HEK293 (cell line): ENCODE data around the gene SAMD13.

ENCODE experiments used
- CTCF ChIA-PET: fragments of 350-600 bp; formaldehyde crosslinking; extraction: SDS; loops from one replicate; lab custom pipeline; 2021; ENCODE audit warnings: antibody characterized with exemption; lab: Yijun Ruan, JAX
- POLR2A ChIA-PET: fragments of 300-600 bp; formaldehyde crosslinking; extraction: SDS; loops from one replicate; lab custom pipeline; 2020; ENCODE audit warnings: antibody characterized with exemption, inconsistent platforms; lab: Yijun Ruan, JAX
- H3K27ac ChIP-seq: fragments of 200-500 bp; sonication (Bioruptor generic); 2 replicates; pipeline ENCODE4 v1.5.1; 2014; ENCODE audit warnings: low read depth, low read length, control low read depth, inconsistent platforms; ENCODE audit errors: extremely low read depth
- H3K36me3 ChIP-seq, 2 experiments: fragments of 200-500 bp in 1 of 2; sonication (Bioruptor generic) in 1 of 2; 1 replicate in 1 of 2; 2 replicates in 1 of 2; pipeline ENCODE4 v1.5.1; 2014 to 2017; ENCODE audit warnings: inconsistent platforms in 2 of 2, low read length in 2 of 2; ENCODE audit not compliant: control insufficient read depth in 2 of 2, insufficient read depth in 1 of 2
- H3K4me1 ChIP-seq: fragments of 200-500 bp; sonication (Bioruptor generic); 2 replicates; pipeline ENCODE4 v1.5.1; 2014; ENCODE audit warnings: mild to moderate bottlenecking, low read length, inconsistent platforms; ENCODE audit not compliant: control insufficient read depth, insufficient read depth
- H3K4me3 ChIP-seq: 2 replicates; pipeline ENCODE4 v1.5.1; 2011; ENCODE audit warnings: low read depth, mild to moderate bottlenecking, control low read depth, low read length, moderate library complexity
- H3K9me3 ChIP-seq: fragments of 200-500 bp; sonication (Bioruptor generic); 2 replicates; pipeline ENCODE4 v1.5.1; 2014; ENCODE audit warnings: low read depth, low read length, inconsistent platforms; ENCODE audit not compliant: control insufficient read depth, insufficient read depth
- EGR2 ChIP-seq: fragments of 450-650 bp; formaldehyde crosslinking; IDR thresholded peaks from 2 replicates; pipeline ENCODE4 v1.5.1; 2016; ENCODE audit warnings: low read depth, missing biosample characterization, missing genetic modification characterization
- KLF17 ChIP-seq: fragments of 450-650 bp; formaldehyde crosslinking; IDR thresholded peaks from 2 replicates; pipeline ENCODE4 v1.5.1; 2016; ENCODE audit warnings: missing biosample characterization, missing genetic modification characterization
- MEIS1 ChIP-seq: sonication (generic); formaldehyde crosslinking; IDR thresholded peaks from 2 replicates; pipeline ENCODE4 v1.8.1; 2022; ENCODE audit warnings: missing genetic modification reagents, mild to moderate bottlenecking, borderline replicate concordance
- PRDM6 ChIP-seq: fragments of 450-650 bp; formaldehyde crosslinking; IDR thresholded peaks from 2 replicates; pipeline ENCODE4 v1.5.1; 2017; ENCODE audit warnings: missing biosample characterization, missing genetic modification characterization
- ZFHX2 ChIP-seq: fragments of 450-650 bp; formaldehyde crosslinking; conservative IDR thresholded peaks from 2 replicates; pipeline ENCODE4 v1.5.1; 2016; ENCODE audit warnings: missing biosample characterization, missing genetic modification characterization
- ZNF112 ChIP-seq: fragments of 450-650 bp; formaldehyde crosslinking; IDR thresholded peaks from 2 replicates; pipeline ENCODE4 v1.5.0; 2017; ENCODE audit warnings: missing biosample characterization, missing genetic modification characterization
- ZNF16 ChIP-seq: fragments of 450-650 bp; formaldehyde crosslinking; IDR thresholded peaks from 2 replicates; pipeline ENCODE4 v1.5.1; 2016; ENCODE audit warnings: low read depth, missing biosample characterization, missing genetic modification characterization
- ZNF169 ChIP-seq: fragments of 450-650 bp; formaldehyde crosslinking; IDR thresholded peaks from 2 replicates; pipeline ENCODE4 v1.5.1; 2016; ENCODE audit warnings: missing biosample characterization, missing genetic modification characterization
- ZNF19 ChIP-seq: fragments of 450-650 bp; formaldehyde crosslinking; IDR thresholded peaks from 2 replicates; pipeline ENCODE4; 2016; ENCODE audit warnings: missing biosample characterization, missing genetic modification characterization, low read depth
- ZNF302 ChIP-seq: fragments of 450-650 bp; formaldehyde crosslinking; IDR thresholded peaks from 2 replicates; pipeline ENCODE4 v1.5.1; 2016; ENCODE audit warnings: missing biosample characterization, missing genetic modification characterization, low read depth
- ZNF350 ChIP-seq: fragments of 450-650 bp; formaldehyde crosslinking; IDR thresholded peaks from 2 replicates; pipeline ENCODE4 v1.5.0; 2017; ENCODE audit warnings: missing biosample characterization, mild to moderate bottlenecking, missing genetic modification characterization
- ZNF354C ChIP-seq: fragments of 450-650 bp; formaldehyde crosslinking; IDR thresholded peaks from 2 replicates; pipeline ENCODE4 v1.5.1; 2016; ENCODE audit warnings: missing biosample characterization, missing genetic modification characterization, low read depth, borderline replicate concordance
- ZNF404 ChIP-seq: fragments of 450-650 bp; formaldehyde crosslinking; IDR thresholded peaks from 2 replicates; pipeline ENCODE4 v1.5.1; 2017; ENCODE audit warnings: missing biosample characterization, missing genetic modification characterization
- ZNF510 ChIP-seq: fragments of 450-650 bp; formaldehyde crosslinking; IDR thresholded peaks from 2 replicates; pipeline ENCODE4 v1.5.1; 2018; ENCODE audit warnings: mild to moderate bottlenecking, missing genetic modification characterization, missing biosample characterization; ENCODE audit not compliant: insufficient replicate concordance
- ZNF580 ChIP-seq: fragments of 450-650 bp; formaldehyde crosslinking; IDR thresholded peaks from 2 replicates; pipeline ENCODE4 v1.5.1; 2016; ENCODE audit warnings: missing biosample characterization, missing genetic modification characterization
- ZNF624 ChIP-seq: fragments of 450-650 bp; formaldehyde crosslinking; IDR thresholded peaks from 2 replicates; pipeline ENCODE4 v1.5.1; 2017; ENCODE audit warnings: missing biosample characterization, missing genetic modification characterization
- ZNF704 ChIP-seq: fragments of 450-650 bp; formaldehyde crosslinking; IDR thresholded peaks from 2 replicates; pipeline ENCODE4 v1.5.1; 2016; ENCODE audit warnings: missing biosample characterization, missing genetic modification characterization
- ZSCAN5A ChIP-seq: fragments of 450-650 bp; formaldehyde crosslinking; IDR thresholded peaks from 2 replicates; pipeline ENCODE4 v1.5.1; 2016; ENCODE audit warnings: missing biosample characterization, missing genetic modification characterization

The SAMD13 gene

GRCh38 chr1:84345220-84345619, 43.7 kb downstream of the SAMD13 start (continued):
- TF ChIP-seq ZNF704 (tag by site-specific recombination) (no peak), ZSCAN5A (tag by site-specific recombination) (no peak), ZNF510 (no peak), ZNF169 (tag by site-specific recombination) (no peak), MEIS1 (CRISPR knock-in tag) (no peak), ZNF112 (tag by site-specific recombination) (no peak)

- Histone ChIP-seq H3K4me1 (no peaks in the 10 kb centered on the region), H3K36me3 (no peaks in the 10 kb centered on the region), H3K4me3 (no peak overlapping the region), H3K27ac (no peak overlapping the region), H3K9me3 (no peaks in the 10 kb centered on the region)
- no peak for TF ChIP-seq ZNF580
- no peak for TF ChIP-seq ZNF624
- no peak for TF ChIP-seq ZNF19
- TF ChIP-seq ZNF16 = no peak
- TF ChIP-seq ZNF404 (tag by site-specific recombination) = no peak
- TF ChIP-seq KLF17 (tag by site-specific recombination) = no peak
- no peak for TF ChIP-seq ZNF302 (tag by site-specific recombination)
- TF ChIP-seq ZNF354C (tag by site-specific recombination) = no peak
- no peak for TF ChIP-seq PRDM6 (tag by site-specific recombination)
- CTCF ChIA-PET = interaction anchor here (0.6 kb wide), 1 partner anchor 572 kb away, joined by 3 read pairs; no protein-coding TSS in a partner anchor
- POLR2A ChIA-PET = no interaction called here
Observed at GRCh38 chr1:84347271-84347931, 45.9 kb downstream of the SAMD13 start.

GRCh38 chr1:84347932-84348555, 46.5 kb downstream of the SAMD13 start:
- Histone ChIP-seq H3K4me1 (no peaks in the 10 kb centered on the region), H3K36me3 (no peaks in the 10 kb centered on the region), H3K9me3 (no peaks in the 10 kb centered on the region), H3K27ac (no peak overlapping the region), H3K4me3 (no peak overlapping the region)
- TF ChIP-seq ZNF350 = no peak
- TF ChIP-seq ZFHX2 (tag by site-specific recombination) = peak; percentile 27; the same call in 1 of the 2 replicates
- TF ChIP-seq EGR2 (tag by site-specific recombination) = peak; percentile 79
- ChIA-PET CTCF (no interaction called here), POLR2A (no interaction called here)
